ENCODE results near the gene GP1BA.
A peak's percentile ranks its signal among the peaks of the same experiment; 100 is the strongest.

Gene GP1BA

DNA sequence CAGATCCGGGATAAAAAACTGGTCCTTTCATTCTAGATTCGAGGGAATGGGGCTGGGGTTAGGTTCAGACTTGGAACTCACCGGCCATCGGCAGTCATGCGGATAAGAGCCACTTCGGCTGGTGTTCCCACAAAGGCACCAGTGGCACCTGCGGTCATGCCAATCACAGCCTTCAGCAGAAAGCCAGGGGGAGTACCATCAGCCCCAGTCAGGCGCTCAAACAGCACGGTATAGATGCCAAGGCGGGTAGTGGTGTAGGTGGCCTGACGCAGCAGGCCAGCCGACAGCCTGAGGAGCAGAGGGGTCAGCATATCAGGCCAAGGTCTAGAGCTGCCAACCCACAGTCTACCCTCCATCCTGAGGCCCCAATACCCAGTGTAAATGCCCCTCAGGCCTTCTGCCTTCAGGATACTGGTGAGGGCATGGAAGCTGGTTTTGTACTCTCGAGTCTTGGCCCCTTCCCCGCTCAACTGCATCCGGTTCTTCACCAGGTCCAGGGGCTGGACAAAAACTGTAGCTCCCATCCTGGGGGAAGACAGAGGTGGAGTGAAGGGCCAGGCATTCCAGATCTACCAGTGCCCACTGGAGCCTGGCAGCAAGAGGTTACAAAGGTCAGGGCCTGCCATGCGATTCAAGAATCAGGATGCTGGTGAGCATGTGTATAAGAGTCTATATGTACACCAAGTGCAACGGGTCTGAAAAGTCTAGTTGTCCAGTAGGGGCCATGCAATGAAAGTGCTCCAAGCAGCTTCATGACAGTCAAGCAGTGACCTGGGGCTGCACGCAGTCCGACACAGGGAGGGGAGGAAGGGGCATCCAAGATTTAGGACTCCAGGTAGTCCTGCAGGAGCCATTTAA is 6.8 kb downstream of the GP1BA start:
- DNase-seq (ENCODE audit: low read depth) = no peak

DNA sequence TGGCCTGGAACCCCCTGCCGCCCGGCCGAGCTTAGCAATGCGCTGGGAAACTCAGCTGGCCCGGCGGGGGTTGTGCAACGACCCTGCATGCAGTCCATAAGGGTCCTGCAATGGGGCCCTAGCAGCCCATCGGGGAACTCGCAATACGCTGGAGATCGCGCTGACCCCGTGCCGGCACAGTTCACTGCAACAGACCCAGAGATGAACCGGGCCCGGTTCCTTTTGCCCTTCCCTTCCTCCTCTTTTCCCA is 7.4 kb downstream of the GP1BA start:
- DNase-seq (ENCODE audit: low read depth) = no peak

DNA sequence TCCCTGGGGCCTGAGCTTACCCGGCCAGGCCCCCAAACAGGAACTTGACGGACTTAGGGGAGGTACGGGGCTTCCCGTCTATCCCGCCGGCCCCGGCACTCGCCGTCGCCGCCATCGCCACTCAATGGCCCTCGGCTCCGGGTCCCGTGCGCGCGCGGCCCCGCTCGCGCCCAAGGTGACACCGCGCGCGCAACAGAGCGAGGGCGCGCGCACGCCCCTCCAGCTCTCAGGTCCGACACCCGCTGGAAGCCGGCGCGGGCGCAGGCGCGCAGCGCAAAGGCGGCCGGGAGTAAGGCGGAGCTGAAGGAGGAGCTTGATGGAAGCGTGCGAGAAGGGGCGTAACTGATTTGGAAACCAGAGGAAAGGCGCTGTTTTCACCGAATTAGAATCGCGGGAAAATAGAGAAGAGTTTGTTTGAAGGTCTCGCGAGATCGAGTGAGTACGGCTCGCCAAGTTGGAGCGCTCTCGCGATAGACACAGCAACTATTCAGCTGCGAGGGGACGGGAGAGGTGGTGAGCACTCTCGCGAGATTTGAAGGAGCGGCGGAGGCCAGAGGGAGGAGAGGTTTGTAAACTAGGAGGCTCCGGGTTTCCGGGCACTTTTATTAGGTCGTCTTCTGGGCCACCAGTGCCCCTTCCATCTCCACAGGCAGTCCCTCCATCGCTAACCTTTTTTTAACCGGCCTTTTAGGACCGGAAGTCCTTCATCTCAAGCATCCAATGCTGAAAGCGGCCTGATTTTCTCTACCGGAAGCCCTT is 7.9 kb downstream of the GP1BA start, which contains the start of the genes RNF167 and SLC25A11:
Gene RNF167 (plus strand): TSS at position 473 of the 759 bp plus-strand sequence. CDS start 642 bp downstream, outside the sequence.
Gene SLC25A11 (minus strand): TSS at position 251 of the 759 bp plus-strand sequence. CDS start 136 bp downstream, at position 115.
- peak; percentile 87 for DNase-seq (ENCODE audit: low read depth)

DNA sequence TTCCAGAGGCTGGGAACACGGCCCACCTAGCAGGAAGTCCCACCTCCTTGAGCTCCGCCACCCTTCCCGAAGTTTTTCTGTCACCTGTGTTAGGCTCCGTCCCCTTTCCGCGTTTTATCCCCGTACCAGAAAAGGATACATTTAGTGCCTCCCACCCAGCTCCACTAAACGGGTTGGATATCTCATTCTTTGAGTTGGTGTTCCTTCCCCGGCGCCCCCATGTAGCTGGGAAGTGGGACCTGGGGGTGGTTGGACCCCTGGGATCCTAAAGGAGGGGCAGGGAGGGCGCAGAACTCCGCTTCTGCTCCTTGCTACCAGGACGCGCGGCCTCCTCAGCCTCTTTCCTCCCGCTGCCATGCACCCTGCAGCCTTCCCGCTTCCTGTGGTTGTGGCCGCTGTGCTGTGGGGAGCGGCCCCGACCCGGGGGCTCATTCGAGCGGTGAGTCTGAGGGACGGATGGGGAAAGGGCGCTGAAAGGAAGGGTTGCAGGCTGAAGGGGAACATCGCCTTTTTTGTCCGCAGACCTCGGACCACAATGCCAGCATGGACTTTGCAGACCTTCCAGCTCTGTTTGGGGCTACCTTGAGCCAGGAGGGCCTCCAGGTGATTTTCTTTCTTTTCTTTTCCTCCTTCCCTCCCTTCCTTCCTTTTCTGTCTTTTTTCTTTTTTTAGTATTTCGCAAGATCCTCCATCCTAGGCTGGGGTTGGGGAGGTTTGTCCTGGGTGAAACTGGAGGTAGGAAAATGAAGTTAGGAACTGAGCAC is 8.7 kb downstream of the GP1BA start:
- DNase-seq (ENCODE audit: low read depth) = no peak

DNA sequence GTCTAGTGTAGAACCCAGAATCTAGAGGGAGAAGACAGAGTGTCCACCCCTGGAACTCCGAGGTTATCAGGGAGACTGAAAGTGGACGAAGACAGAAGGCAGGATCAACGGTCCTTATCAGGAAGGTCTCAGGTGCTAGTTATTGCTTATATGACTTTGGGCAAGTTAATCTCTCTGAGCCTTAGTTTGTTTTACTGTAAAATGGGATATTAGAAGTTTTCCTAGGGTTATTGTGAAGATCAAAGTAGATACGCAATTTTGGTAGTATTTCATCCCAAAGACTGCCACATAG is 9.2 kb downstream of the GP1BA start:
- no peak for DNase-seq (ENCODE audit: low read depth)

DNA sequence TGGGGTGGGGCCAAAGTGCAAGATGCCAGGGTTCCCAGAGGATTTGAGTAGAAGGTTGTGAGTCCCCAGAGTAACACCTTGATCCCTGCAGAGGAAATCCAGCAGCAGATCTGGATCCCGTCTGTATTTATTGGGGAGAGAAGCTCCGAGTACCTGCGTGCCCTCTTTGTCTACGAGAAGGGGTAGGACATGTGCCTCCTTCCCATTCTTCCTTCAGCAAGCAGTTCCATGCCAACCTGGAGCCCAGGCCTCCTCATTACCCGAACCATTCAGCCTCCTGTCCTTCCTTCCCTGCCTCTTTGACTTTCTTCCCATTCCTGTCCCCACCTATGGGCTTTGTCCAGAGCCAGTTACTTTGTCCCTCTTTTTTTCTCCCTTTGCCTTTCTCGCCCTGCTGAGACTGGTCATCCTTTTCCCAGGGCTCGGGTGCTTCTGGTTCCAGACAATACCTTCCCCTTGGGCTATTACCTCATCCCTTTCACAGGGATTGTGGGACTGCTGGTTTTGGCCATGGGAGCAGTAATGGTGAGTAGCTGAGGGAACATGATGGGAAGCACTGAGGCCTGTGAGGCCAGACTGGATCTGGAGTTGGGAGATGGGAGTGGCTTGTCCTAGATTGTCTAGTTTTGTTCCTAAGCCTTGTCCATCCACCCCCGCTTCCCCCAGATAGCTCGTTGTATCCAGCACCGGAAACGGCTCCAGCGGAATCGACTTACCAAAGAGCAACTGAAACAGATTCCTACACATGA is 10.9 kb downstream of the GP1BA start:
- no peak for DNase-seq (ENCODE audit: low read depth)

DNA sequence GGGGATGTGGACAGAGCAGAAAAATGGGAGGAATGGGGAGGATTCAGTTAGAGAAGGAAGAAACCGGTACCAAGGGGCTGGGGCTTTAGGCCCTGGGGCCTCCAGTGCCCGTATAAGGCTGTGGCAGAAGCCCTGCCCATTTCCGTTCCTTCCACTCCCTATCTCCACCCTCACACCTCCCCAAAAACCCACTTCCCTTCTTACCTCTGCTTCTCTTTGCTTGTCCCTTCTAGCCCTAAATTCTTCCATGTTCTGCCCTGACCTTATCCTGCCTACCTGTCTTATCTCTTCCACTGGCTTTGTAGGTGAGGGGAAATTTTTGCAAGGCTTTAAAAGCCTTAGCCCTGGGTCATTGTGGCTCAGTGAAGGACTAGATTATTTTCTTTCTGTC is 12.1 kb downstream of the GP1BA start:
- DNase-seq (ENCODE audit: low read depth) = no peak

DNA sequence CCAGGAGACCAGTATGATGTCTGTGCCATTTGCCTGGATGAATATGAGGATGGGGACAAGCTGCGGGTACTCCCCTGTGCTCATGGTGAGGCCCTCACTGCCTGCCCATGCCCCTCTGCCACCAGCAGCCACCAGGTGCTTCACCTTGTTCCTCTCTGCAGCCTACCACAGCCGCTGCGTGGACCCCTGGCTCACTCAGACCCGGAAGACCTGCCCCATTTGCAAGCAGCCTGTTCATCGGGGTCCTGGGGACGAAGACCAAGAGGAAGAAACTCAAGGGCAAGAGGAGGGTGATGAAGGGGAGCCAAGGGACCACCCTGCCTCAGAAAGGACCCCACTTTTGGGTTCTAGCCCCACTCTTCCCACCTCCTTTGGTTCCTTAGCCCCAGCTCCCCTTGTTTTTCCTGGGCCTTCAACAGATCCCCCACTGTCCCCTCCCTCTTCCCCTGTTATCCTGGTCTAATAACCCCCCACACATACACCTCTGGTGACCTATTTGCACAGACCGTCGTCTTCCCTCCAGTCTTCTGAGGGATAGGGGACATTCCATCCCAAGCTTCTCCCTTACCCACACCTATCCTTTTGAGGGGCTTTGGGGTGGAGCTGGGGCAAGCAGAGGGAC is 12.6 kb downstream of the GP1BA start:
- no peak for DNase-seq (ENCODE audit: low read depth)

DNA sequence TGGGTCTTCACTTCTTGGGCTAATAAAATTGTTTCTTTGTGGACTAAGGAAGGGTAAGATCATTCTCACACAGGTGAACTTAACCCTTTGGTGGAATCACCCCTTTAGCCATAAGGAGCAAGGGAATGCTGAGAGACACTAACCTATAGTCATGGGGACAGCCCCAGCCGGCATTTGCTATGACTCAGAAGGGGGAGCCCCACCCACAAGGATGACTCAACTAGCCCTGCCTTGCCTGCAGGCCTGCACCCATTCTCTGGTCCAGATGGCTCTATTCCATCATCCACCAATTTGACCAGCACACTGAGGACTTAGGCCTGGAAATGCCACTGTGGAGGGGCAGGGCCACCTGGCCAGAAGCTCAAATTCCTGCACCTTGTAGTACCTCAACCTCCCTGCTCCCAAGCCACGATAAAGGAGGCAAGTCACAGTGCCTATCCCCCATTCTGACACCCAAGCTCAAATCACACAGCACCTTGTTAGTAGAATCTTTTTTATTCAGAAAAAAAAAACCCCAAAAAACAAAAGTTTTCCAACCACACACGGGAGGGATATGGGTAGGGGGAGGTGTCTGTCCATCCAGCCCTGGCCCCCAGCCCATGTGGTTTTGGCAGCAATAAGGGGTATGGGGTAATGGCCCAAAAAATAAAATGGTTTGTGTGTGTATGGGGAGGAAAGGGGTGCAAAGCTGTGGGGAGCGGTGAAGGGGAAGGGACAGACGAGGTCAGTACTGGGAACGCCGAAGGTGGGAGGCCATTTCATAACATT is 13.3 kb downstream of the GP1BA start:
- DNase-seq (ENCODE audit: low read depth) = peak; percentile 68

DNA sequence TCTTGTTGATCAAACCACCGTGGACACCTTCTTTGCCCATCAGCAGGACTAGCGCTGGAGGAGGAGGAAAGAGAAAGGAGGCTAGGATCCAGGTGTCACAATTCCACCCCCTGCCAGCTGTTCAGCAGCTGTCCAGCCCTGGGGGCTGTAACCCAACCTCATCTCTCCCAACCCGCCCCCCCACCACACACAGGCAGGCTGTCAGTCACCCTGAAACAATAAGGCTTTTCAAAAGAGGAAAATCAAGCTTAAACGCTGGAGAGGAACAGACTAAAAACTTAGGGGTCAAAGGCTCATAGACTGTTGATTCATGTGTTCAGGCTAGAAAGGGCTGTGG is 13.8 kb downstream of the GP1BA start:
- no peak for DNase-seq (ENCODE audit: low read depth)

DNA sequence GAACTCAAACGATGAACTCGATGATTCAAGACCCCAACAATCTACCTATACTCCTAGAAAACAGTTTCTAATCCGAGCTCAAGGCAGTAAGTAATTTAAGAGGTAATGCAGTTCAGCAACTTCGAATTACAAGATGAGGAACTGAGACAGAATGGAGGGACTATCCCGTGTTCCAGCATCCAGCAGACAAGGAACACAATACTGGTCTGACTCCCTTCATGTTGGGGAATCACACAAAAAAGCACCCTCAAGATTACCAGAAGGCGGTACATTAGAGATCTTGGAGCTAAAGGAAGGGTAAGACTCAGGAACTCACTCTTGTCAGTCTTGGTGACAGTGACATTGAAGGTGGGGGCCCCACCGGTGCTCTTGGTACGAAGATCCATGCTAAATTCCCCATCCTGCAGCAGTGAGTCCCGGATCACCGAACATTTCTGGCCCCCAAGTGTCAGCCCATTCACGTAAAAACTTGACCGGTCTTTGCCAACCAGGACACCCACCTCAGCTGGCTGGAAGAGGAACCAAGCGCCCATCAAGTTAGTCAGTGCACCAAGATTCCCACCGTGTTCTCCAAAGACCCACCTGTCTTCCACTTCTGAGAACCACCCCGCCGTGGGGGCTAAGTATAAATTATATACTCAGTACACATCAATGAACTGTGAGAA is 14.4 kb downstream of the GP1BA start:
- no peak for DNase-seq (ENCODE audit: low read depth)

DNA sequence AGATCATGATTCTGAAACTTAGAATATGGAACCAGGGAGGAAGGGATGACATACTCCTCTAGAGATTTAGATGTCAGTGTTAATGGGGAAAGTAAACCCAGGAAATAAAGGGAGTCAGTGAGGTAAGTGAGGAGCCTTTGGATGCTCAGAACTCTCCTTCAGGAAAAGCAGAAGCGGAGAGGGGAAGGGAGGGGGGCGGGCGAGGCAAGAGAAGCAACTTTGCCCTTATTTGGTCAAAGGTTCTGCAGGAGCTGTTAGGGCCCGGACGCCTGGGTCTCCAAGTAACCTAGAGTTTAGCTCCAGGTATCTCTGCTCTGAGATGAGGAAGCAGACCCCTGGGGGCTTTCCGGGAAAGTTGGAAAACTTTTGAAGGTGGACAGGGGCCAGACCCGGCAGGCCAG is 14.9 kb downstream of the GP1BA start:
- no peak for DNase-seq (ENCODE audit: low read depth)

DNA sequence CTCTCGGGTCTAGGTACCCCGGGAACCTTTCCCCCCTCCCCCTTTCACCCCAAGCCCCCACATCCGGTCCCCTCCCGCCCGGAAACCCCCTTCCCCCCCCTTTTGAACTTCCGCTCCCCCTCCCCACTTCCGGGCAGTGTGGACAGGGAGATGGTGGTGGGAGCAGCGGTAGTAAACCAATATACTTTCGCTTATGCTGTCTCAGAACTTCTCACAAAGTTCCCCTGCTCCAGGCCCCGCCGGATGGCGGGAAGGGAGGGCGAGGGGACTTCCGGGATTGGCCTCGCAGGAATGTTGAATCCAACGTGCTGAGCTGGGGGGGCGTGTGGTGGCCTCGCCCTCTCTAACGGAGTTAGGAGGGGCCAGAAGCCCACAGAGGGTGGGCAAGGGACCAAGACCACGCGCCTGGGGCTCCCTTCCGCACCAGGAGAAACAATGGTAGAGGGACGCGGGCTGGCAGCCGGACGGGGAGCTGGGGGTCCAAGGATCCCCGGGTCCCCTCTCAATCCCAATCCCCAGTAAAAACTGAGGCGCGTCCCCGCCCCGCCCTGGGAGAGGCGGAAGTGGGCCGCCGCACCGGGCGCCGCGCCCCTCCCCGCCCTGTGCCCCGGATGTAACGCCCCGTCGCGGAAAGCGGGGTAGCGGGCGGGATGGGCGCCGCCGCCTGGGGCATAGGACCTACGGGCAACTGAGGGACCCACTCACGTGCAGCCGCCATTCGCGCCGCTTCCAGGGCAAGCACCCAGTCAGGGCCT is 15.5 kb downstream of the GP1BA start:
- peak; percentile 32 for DNase-seq (ENCODE audit: low read depth)

DNA sequence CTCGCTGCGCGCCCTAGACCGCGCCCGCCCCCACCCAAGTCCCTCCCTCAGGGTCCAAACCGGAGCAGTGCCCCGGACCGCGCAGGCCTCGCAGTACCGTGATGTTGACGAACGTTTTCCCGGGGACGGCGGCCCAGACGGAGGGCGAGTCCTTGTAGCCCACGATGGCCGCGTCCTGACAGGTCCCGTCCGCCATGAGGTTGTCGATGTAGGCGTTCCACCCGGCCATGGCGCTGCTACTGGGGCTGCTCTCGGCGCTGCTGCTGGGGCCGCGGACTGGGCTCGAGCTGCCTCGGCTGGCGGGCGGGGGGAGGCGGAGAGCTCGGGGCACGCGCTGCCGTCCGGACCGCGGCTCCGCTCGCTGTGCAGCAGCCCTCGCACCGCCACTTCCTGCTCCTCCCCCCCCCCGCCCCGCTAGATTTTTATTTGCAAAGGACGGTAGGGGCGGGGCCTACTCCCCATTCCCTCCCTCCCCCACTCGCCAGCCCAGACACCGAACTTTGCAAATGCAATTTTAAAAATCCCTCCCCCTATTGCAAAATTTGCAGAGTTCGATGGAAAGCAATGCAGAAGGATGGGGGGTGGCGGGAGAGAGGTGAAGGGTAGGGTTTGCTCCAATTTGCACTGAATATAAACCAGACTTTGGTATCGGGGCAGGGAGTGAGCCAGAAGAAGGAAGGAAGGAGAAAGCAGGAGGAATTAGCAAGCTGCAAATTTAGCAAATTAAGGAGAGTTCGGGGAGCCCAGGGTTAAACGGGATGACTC is 16.3 kb downstream of the GP1BA start, which contains the start of gene PFN1:
Gene PFN1 (minus strand): TSS at position 365 of the 765 bp plus-strand sequence. CDS start 136 bp downstream, at position 229.
- DNase-seq (ENCODE audit: low read depth) = peak; percentile 80

DNA sequence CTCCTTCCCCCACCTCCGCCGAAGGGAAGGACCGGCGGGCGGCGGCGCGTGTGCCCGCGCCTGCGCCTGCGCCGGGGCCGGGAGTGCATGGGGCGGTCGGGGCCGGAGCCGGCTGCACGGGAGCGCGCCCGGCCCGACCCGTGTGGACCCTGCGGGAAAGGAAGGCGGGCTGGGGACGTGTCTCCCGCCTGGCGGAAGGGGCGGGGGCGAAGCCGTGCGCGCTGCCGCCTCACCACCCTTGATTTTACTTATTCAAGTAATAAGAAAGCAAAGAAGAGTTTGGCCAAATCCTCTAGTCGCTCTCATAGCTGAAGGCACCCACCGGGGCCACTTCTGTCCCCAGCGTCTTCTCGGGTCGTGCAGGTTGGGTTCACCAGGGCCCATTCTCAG is 16.8 kb downstream of the GP1BA start:
- peak; percentile 26 for DNase-seq (ENCODE audit: low read depth)

DNA sequence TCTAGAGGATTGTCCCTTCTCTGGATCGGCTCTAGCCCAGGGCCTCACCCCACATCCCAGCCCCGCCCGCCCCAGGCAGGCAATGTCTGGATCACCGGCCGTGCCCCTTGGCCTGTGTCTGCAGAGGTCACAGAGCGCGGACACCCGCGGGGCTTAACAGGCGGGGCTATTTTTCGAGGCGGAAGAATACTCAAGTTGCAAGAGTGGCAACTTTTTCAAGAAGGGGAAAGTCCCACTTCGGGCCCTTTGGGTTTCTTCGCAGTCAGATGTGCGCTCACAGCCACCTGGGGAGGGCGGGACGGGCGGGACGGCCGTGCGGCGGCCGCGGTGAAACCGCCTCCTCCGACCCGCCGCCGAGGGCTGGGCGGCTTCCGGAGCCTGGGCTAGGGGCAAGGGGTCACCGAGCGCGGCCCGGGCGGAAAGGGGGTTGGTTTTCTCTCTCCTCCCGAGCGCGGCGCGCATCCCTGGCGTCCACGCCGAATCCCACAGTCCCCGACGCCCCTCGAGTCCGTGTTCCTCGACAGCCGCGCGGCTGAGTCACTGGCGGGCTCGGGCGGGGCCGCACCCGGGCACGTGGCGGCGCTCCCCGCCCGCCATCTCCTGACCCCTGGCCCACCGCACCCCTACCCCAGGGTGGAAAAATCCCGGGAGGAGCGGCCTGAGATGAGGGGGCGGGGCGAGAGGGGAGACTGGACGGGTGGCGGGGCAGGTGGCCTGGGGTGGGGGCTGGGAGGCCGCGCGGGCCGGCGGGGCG is 17.4 kb downstream of the GP1BA start:
- DNase-seq (ENCODE audit: low read depth) = peak; percentile 46

DNA sequence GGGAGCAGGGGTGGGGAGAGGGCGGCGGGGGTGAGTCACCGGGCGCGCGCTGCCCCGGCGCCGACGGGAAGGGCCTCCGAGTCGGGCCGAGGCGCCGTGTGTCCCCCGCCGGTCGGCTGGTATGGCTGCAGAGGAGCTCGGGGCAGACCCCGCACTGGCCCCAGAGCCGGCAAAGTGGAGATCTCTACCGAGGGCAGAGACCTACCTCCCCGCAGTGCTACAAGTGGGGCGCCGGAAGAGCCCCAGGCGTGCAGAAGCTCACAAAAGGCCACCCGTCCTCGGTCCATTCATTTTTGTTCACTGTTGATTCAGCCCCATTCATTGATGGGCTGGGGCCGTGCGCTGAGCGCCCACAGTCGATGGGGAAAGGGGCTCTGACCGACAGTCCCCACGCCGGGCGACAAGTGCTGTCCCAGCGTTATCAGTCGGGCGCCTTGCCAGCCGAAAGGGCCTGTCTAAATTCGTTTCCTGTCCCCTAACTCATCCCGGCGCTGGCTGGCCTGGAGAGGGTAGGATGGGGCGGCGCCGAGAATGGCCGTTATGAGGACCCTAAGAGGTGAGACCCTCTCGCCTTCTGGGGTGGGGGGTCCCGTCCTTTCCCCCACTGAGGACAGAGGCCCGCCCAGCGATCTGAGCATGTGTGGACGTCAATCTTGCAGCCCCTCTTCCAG is 18.1 kb downstream of the GP1BA start:
- DNase-seq (ENCODE audit: low read depth) = no peak
